GM12801 (cell line): ENCODE data around the gene MMP8.

ENCODE experiments used
- TF ChIP-seq, protein P1 (sequence below): IDR thresholded peaks from one replicate; pipeline ENCODE4 v1.5.1; 2011; ENCODE audit warnings: control low read depth; ENCODE audit not compliant: insufficient read length; ENCODE audit errors: extremely low read depth

The MMP8 gene

DNA sequence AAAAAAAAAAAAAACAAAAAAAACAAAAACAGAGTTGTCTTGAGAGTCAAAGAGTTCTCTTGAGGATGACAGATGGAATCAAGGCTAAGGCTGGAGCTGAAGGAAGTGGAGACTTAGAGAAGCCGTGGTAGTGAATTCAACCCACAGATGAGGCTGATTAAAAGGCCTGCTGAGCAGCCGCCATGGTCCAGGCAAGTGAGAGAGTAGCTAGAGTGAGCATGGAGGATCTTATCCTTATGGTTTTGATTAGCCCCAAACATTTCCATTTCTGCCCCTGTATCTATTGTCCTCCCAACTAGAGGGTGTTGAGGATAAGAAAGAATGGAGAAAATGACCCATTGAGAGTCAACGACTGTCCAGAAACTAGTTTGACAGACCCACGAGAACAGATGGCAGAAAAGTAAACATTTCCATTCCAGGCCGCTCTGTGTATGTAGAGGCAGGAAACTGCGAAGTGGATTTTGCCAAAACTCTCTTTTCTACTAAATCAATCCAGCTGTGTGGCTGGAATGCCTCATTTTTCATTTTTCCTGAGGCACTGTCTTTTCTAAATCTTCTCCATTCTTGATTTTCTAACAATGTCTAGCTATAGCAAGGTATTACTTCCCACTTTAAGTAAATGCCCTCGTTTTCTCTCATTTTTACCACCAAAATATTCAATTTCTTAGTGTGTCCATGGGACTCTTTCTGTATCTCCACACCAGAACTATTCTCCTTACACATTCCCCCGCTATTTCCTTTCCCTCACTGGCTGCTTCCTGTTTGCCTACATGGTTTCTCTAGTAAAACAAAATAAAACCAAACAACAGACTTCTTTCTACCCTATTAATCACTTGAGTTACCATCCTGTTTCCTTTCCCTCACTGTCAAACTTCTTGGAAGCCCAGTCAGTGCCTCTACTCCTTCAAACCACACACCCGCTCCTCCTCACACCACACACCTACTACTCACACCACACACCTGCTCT is 5.4 kb upstream of the MMP8 start:
- TF ChIP-seq, protein P1, sequence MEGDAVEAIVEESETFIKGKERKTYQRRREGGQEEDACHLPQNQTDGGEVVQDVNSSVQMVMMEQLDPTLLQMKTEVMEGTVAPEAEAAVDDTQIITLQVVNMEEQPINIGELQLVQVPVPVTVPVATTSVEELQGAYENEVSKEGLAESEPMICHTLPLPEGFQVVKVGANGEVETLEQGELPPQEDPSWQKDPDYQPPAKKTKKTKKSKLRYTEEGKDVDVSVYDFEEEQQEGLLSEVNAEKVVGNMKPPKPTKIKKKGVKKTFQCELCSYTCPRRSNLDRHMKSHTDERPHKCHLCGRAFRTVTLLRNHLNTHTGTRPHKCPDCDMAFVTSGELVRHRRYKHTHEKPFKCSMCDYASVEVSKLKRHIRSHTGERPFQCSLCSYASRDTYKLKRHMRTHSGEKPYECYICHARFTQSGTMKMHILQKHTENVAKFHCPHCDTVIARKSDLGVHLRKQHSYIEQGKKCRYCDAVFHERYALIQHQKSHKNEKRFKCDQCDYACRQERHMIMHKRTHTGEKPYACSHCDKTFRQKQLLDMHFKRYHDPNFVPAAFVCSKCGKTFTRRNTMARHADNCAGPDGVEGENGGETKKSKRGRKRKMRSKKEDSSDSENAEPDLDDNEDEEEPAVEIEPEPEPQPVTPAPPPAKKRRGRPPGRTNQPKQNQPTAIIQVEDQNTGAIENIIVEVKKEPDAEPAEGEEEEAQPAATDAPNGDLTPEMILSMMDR, result no peak

DNA sequence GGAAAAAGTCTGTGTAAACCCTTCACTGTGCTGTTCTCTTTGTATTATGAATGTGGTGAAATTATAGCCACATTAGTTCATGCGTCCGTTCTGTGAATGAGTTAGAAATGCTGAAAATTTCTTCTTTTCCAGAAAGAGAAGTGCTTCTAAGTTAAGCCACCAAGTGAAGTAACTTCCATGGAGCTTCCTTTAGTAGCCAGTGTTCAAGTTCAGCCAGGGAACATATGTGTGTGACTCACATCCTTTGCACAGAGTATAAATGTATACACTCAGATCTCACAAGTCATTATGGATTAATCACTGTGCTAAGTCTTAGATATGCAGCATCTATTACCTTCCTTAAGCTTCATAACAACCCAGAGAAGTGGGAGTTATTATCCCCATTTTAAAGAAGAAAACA is 3.1 kb upstream of the MMP8 start:
- TF ChIP-seq, protein P1, result no peak

DNA sequence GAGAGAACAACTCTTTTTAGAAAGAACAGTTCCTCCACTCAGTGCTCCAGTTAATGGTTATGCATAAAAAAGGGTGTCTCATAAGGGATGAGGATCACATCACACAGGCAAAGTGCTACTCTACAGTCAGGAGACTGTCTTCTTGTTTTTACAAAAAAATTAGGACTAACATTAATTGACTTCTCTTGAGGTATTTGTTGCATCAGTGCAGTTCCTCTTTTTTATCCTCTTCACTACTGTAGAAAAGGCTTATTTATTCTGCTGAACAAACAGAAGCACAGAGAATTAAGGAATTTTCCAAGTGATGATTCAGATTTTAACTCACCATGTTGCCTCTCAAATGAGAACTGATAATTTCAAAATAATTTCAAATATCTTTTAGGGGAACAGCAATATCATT is 1.9 kb downstream of the MMP8 start:
- TF ChIP-seq, protein P1, result no peak

DNA sequence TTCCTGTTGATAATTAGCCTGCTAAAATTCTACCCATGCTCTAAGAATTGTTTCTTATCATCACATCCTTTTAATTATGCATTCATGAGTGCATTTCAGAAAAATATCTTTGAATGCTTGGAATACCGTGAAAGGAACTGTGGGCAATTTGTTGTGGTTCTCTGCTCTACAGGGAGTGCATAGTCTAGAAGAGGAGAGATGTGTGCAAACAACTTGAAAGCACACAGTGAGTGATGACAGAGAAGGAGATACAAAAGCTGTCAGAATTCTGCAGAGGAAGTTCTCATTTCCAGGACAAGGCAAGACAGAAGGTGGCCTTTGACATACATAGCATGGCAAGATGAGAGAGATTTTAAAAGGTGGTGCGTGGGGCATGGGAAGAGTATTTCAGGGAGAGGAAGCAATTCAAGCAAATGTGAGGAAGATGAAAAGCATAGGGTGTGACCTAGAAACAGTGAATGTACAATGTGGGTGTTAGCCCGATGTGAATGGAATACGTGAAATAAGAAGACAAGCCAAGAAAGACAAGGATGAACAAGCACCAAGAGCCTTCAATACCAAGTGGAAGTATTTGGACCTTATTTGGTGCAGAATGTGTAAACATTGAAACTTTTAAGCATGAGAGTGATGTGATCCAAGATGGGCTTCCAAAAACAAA is 5.0 kb downstream of the MMP8 start:
- TF ChIP-seq, protein P1, result no peak

DNA sequence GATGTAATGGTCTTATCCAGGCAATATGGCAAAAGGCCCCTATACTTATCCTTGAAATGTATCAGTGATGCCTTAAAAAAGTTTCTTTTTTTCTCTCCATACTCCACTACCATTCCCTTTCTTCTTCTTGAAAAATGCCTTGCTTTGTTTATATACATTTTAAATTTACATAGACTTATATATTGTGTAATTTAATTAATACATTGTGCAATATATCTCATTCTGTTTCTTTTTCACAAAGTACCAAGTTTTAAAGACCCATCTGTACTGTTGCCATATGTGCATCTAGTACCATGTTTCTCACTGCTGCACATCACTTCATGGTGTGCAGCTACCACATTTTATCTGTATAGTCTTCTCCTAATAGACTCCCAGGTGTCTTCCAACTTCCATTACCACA is 7.5 kb downstream of the MMP8 start:
- TF ChIP-seq, protein P1, result no peak

DNA sequence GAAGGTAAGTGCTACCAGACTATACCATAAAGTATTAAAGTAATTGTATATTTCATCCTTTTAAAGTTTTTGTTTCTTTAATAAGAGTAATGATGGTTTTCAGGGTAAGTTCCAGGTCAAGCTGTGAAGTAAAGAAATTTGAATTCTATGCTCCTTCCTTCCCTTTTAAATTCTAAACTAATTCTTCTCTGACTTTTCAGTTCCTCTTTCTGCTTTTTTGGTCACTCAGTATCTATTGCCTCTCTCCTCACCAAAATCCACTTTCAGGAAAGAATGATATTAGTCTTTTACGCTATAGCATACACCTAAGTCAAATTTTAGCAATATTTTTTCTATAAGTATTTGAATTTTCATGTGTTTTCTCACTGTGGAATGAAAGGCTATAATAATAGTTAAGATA is 8.2 kb downstream of the MMP8 start:
- TF ChIP-seq, protein P1, result no peak

DNA sequence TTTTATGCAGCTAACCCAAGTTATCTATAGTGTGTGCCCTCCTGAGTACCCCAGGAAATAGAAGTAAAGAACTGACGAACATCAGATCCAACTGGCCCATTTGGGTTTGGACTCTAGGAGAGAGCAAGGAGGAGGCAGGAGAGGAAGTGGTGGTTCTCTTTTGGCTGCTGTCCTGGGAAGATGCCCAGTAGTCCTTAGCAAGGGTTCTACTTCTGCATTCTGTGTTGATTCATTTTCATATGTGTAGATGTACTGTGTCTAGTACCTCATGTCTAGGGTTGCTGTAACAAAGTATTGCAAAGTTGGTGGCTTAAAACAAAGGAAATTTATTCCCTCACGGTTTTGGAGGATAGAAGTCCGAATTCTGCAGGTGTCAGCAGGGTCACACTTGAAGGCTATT is 12.6 kb downstream of the MMP8 start:
- TF ChIP-seq, protein P1, result no peak
